ENCODE data around the gene ADAMTSL4. TPM values are rescaled to one million over a fixed set of nuclear protein-coding genes. Genes with fewer than 3 reads are reported as not detected.
A peak's percentile ranks its signal among the peaks of the same experiment; 100 is the strongest.

ADAMTSL4 gene
- total RNA-seq, 1 donor from 2014 or later: 0.44 TPM

DNA sequence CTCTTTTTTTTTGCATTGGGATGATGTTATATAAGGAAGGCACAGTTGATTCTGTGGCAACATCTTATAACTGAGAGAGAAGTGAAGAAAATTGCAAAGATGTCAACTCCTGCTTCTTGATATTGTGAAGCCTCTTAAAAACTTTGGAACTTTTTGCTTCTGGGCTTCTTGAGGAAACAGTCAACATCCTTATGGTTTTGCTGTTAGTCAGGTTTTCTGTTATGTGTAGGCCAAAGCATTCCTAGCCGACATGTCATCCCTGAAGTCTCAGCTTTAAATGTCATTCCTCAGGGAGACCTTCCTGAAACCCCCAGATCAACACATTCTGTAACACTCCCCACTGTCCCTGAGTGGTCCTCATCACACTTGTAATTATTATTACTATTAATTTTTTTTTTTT is 21.0 kb upstream of the ADAMTSL4 start:
- Mint-ChIP-seq H3K9me3 (no peaks in the 10 kb centered on the region), H3K27me3 (ENCODE audit: low read depth) (no peaks in the 10 kb centered on the region), H3K36me3 (ENCODE audit: low read depth) (no peaks in the 10 kb centered on the region), H3K27ac (ENCODE audit: unreplicated experiment) (no peak overlapping the region), H3K4me3 (no peak overlapping the region), H3K4me1 (peaks cover 14% of the 10 kb centered on the region)
- no peak for DNase-seq (ENCODE audit: low read depth, low spot score)
- TF ChIP-seq CTCF (conservative IDR thresholded peaks at IDR 0.05): no peak

DNA sequence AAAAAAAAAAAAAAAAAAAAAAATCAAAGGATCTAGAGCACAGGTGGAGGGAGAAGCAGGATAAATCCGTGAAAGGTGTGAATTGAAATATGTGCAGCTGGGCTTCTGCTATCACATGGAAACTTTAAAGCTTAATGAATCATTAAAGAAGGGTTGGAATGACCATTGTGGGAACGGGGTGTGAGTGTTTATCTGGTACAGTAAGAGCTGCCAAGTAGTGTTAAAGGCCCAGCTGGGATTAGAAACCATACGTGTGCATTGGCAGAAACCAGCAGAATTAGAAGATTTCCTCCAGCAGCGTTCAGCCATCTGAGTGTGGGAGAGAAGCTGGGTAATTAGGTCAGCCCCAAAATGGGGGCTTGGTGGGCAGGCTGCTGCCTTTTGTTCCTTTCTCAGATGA is 20.2 kb upstream of the ADAMTSL4 start:
- Mint-ChIP-seq H3K9me3 (no peaks in the 10 kb centered on the region), H3K36me3 (ENCODE audit: low read depth) (no peaks in the 10 kb centered on the region), H3K27ac (ENCODE audit: unreplicated experiment) (no peak overlapping the region), H3K27me3 (ENCODE audit: low read depth) (no peaks in the 10 kb centered on the region), H3K4me3 (no peak overlapping the region), H3K4me1 (peaks cover 14% of the 10 kb centered on the region)
- no peak for DNase-seq (ENCODE audit: low read depth, low spot score)
- no peak for TF ChIP-seq CTCF (conservative IDR thresholded peaks at IDR 0.05)

- peaks cover 14% of the 10 kb centered on the region for H3K4me1 Mint-ChIP-seq
- no peak for DNase-seq (ENCODE audit: low read depth, low spot score)
- no peak overlapping the region for H3K4me3 Mint-ChIP-seq
- no peaks in the 10 kb centered on the region for H3K27me3 Mint-ChIP-seq (ENCODE audit: low read depth)
- H3K9me3 Mint-ChIP-seq: no peaks in the 10 kb centered on the region
- H3K36me3 Mint-ChIP-seq (ENCODE audit: low read depth): no peaks in the 10 kb centered on the region
- no peak overlapping the region for H3K27ac Mint-ChIP-seq (ENCODE audit: unreplicated experiment)
- TF ChIP-seq CTCF (conservative IDR thresholded peaks at IDR 0.05): no peak
Observed at GRCh38 chr1:150530491-150531159, 18.6 kb upstream of the ADAMTSL4 start.

- Mint-ChIP-seq H3K9me3 (no peaks in the 10 kb centered on the region), H3K4me3 (peak overlapping the region; percentile 2), H3K36me3 (ENCODE audit: low read depth) (no peaks in the 10 kb centered on the region), H3K4me1 (peaks cover 14% of the 10 kb centered on the region), H3K27me3 (ENCODE audit: low read depth) (no peaks in the 10 kb centered on the region), H3K27ac (ENCODE audit: unreplicated experiment) (no peak overlapping the region)
- no peak for DNase-seq (ENCODE audit: low read depth, low spot score)
- TF ChIP-seq CTCF (conservative IDR thresholded peaks at IDR 0.05): peak; percentile 19
Observed at GRCh38 chr1:150532860-150533259, 16.3 kb upstream of the ADAMTSL4 start.

- H3K27me3 Mint-ChIP-seq (ENCODE audit: low read depth): no peaks in the 10 kb centered on the region
- no peak for DNase-seq (ENCODE audit: low read depth, low spot score)
- H3K36me3 Mint-ChIP-seq (ENCODE audit: low read depth): no peaks in the 10 kb centered on the region
- no peak for TF ChIP-seq CTCF (conservative IDR thresholded peaks at IDR 0.05)
- H3K9me3 Mint-ChIP-seq: no peaks in the 10 kb centered on the region
- H3K27ac Mint-ChIP-seq (ENCODE audit: unreplicated experiment): no peak overlapping the region
- no peak overlapping the region for H3K4me3 Mint-ChIP-seq
- H3K4me1 Mint-ChIP-seq: peaks cover 25% of the 10 kb centered on the region
Observed at GRCh38 chr1:150534002-150534401, 15.2 kb upstream of the ADAMTSL4 start.
